ENCODE data around the gene NPFF.

DNA sequence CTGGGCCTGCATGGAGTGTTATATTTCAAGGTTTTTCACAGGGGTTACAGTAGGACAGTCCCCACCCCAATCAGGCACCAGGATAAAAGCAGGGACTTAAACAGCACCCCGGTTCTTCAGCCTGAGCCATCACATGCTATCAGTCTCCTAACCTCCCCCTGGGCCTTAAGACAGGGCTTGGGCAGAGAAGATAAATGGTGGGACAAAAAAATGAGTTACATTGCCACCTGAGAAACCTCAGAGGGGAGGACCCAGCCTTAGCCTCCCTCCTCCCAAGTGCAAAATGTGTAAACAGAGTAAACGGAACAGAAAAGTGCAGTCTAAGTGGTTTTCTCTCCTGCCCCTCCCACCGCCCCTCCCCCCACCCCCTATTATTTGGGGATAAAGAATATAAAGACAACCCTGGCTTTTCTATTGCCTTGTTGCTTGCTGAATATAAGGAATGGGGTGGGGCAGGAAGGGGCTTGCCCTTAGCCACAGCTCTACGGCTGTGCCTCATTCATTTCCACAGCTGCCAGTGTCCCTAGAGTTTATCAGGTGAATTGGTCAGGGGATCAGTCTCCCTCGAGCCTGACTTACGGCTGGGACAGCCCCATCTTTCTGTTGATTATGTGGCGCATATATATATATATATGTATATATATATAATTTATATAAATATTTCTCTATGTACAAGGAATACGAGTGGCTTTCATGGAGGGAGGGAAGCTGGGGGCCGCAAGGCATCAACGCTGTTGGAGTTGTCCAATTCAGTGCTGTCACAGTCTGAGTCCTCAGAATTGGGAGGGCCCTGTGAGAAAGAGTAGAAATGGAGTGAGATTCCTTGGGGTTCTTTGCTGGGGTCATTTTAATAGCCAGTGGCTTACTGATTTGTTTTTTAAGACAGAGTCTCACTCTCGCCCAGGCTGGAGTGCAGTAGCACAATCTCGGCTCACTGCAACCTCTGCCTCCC is 26.5 kb downstream of the NPFF start:
- TF ChIP-seq, protein P1, sequence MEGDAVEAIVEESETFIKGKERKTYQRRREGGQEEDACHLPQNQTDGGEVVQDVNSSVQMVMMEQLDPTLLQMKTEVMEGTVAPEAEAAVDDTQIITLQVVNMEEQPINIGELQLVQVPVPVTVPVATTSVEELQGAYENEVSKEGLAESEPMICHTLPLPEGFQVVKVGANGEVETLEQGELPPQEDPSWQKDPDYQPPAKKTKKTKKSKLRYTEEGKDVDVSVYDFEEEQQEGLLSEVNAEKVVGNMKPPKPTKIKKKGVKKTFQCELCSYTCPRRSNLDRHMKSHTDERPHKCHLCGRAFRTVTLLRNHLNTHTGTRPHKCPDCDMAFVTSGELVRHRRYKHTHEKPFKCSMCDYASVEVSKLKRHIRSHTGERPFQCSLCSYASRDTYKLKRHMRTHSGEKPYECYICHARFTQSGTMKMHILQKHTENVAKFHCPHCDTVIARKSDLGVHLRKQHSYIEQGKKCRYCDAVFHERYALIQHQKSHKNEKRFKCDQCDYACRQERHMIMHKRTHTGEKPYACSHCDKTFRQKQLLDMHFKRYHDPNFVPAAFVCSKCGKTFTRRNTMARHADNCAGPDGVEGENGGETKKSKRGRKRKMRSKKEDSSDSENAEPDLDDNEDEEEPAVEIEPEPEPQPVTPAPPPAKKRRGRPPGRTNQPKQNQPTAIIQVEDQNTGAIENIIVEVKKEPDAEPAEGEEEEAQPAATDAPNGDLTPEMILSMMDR (IDR thresholded peaks at IDR 0.05): no peak
- TF ChIP-seq POLR2A (IDR thresholded peaks at IDR 0.05): no peak

All from body of pancreas (tissue), 4 donors.